Activated CD8-positive, alpha-beta memory T cell treated with anti-CD3 and anti-CD28 coated beads for 24 hours (primary cell): Measurements from ENCODE around the gene CD9.
"Not testable (repeated sequence)": the region's sequence is repeated elsewhere in the genome, so short reads cannot be mapped to it uniquely, and the experiment has no call there.

ENCODE experiments used
- DNase-seq: peaks from one replicate; pipeline ENCODE4 v3.0.0-alpha.2; 2020

The CD9 gene, protein sequence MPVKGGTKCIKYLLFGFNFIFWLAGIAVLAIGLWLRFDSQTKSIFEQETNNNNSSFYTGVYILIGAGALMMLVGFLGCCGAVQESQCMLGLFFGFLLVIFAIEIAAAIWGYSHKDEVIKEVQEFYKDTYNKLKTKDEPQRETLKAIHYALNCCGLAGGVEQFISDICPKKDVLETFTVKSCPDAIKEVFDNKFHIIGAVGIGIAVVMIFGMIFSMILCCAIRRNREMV

GRCh38 chr12:6200256-6201212 lies at the start of gene CD9:
TSS of gene CD9 (plus strand) at chr12:6200400. CDS start at chr12:6200500, 100 bp downstream.
- peak; percentile 79 for DNase-seq

GRCh38 chr12:6154730-6155459 lies 45.3 kb upstream of the CD9 start:
- DNase-seq = no peak

DNA sequence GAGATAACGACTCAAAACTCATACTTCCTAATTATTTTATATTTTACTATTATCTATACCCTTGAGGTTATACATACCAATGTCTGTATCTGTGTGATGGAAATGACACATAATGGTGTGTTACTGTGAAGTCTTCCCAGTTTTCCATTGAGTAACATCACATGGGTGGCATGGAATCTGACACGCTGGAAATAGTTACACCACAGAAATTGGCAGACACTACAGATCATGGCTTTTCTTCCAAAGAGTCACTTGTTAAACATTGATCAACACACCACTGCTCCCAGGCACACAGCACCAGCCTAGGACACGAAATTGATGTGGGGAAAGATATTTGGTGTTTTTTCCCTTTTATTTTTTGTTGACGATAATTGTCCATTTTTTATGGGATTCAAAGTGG lies 42.7 kb upstream of the CD9 start:
- no peak for DNase-seq

- DNase-seq = no peak
Measured at GRCh38 chr12:6158255-6158654, 41.9 kb upstream of the CD9 start.

DNA sequence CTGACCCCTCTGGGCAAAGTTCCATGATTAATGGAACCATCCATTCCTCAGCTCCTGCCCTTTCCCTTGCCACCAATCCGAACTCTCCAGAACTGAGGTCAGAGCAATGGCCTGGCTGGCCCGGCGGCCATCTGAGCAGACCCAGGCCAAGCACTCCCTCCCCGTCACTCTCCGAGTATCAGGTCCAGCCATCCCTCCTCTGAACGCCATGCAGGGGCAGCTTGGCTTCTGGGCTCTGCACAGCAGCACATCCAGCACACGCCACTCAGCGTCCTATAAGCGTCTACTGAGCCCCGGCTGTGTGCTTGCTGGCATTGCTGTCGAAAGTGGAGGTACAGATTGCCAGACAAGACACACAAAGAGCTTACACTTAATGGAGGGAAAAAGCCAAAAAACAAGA lies 41.5 kb upstream of the CD9 start:
- DNase-seq = no peak

DNA sequence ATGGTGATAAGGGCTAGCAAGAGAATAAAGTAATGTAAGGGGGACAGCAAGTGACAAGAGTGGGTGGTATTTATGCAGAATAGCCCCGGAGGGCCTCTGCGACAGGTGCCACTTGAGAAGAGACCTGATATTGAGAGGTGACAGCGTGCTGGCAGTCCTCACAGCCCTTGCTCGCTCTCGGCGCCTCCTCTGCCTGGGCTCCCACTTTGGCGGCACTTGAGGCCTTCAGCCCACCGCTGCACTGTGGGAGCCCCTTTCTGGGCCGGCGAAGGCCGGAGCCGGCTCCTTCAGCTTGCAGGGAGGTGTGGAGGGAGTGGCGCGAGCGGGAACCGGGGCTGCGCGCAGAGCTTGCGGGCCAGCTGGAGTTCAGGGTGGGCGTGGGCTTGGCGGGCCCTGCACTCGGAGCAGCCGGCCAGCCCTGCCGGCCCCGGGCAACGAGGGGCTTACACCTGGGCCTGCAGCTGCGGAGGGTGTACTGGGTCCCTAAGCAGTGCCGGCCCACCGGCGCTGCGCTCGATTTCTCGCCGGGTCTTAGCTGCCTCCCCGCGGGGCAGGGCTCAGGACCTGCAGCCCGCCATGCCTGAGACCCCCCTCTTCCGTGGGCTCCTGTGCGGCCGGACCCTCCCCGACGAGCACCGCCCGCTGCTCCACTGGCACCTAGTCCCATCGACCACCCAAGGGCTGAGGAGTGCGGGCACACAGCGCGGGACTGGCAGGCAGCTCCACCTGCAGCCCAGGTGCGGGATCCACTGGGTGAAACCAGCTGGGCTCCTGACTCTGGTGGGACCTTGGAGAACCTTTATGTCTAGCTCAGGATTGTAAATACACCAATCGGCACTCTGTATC lies 40.8 kb upstream of the CD9 start:
- not testable (repeated sequence) for DNase-seq

GRCh38 chr12:6160049-6160649 lies 40.1 kb upstream of the CD9 start:
- not testable (repeated sequence) for DNase-seq

DNA sequence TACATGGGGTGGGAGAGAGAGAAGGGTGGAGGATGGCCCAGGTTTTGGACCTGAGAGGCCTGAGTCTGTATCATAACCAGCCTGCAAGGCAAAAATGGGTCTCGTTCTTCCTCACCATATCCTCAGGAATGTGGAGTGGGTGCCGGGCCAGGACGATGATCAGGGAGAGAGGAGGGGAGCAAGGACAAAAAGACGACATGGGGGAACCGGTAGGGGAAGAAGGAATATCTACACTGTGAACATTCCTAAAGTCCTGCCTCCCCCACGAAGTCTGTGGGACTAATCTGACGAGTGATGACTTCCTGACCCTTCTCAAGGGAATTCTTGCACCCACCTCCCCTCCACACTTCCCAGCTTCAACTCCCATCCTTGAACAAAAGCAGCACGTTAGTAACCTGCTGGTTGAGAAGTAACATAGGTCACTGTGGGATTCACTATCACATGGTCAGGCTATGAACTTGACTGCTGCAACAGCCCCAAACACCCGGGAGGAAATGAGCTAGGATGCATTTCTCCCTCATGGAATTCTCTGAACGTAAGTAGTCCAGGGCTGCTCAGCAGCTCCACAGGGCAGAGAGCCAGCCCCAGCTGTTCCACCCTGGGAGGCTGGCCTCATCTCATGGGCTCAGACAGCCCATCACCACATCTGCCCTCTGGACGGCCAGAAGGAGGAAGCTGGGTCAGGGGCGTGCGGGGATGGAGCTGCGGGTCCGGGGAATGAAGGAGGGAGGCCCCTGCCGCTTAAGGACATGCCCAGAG lies 38.9 kb upstream of the CD9 start:
- DNase-seq = no peak

- no peak for DNase-seq
Measured at GRCh38 chr12:6163416-6164060, 36.7 kb upstream of the CD9 start.

- no peak for DNase-seq
Measured at GRCh38 chr12:6165395-6165794, 34.8 kb upstream of the CD9 start.

DNA sequence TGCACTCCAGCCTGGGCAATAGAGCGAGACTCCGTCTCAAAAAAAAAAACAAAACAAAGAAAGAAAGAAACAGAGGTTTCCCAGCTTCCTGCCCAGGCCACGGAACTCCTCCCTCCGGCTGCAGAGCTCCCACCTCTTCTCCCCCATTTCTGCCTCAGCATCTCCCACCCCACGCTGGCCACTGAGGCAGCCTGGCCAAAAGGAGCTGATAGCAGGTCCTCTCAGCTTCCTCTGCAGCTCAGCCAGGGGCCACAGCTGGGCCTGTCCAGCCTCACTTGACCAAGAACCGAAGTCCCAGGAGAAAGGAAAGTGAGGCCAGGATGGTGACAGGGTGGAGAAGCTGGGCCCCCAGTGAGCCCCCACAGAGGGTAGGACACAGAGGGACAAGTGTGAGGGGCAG lies 33.4 kb upstream of the CD9 start:
- no peak for DNase-seq

DNA sequence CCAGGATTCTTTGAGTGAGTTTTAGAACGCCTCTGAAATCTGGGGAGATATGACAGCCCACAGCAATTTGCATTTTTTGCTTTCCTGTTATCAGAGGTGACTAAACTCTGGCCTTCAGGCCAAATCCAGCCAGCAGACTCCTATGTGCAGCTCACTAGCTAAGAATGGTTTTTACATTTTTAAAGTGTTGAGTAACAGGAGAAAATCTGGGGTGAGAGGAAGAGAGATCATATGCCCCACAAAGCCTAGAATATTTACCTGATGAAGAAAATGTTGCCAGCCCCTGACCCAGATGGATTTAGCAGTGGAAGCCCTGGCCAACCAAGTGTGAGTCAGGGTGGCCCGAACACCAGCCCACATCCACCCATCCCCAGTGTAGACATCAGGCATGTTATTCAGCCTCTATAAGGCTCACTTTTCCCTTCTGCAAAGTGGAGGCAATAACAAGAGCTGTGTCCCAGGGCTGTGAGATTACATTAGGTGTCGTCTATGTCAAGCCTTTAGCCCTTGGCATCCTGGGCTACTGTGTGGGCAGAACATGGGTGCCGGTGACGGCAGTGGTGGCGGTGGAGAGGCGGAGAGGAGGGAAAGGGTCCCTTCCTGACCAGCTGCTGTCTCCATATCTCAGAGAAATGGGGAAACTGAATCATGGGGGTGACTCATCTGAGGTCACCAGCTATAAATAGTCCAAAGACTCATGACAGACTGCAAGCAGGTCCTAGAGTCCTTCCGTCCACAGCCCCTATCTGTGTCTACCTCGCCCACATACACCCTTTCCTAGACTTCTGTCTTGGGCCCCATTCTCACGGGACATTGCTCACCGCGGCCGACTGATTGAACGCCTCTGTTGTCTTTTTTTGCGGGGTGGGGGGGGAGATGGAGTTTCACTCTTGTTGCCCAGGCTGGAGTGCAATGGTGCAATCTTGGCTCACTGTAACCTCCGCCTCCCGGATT lies 32.6 kb upstream of the CD9 start:
- DNase-seq = peak; percentile 88

DNA sequence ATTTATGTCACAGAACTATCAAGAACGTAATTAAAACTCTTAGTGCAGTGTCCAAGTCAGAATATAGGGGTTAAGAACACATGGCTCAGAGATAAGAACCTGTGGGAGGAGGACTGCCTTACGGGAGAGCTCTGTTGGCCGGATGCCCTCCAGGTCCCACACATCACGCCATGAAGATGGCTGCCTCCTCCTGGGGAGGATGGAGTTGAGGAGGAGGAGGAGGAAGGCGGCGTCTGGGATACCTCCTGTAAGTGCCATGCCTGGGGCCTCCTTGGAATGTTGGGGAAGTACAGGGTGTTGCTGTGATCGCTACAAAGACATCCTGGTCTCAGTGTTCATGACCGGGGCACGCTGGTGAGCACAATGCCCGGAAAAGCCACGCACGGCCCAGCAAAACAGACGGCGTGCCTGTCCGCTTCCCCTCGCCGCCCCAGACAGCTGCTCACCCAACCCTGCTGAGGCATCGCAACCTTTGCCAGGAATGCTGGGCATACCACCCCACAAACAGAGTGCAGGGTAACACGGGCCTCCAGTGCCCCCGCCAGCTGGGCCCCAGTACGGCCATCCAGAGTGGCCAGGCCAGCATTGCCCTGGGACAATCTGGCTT lies 28.7 kb upstream of the CD9 start:
- DNase-seq = no peak

DNA sequence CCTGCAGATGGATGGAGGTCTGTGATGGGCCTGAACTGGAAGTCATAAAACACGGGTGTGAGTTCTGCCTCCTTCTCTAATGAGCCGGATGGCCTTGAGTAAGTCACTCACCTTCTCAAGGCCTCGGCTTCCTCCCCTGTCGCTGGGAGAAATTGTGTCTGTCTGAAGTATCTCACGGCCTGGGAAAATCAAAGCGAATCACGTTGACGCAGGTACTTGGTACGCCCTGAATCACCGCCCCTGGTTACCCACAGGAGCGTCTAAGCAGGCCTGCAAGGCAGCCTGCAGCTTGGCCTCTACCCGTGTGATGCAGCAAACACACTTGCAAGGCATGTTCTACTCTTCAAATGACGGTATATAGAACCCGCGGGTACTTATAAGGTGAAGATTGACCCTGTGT lies 28.1 kb upstream of the CD9 start:
- no peak for DNase-seq

DNA sequence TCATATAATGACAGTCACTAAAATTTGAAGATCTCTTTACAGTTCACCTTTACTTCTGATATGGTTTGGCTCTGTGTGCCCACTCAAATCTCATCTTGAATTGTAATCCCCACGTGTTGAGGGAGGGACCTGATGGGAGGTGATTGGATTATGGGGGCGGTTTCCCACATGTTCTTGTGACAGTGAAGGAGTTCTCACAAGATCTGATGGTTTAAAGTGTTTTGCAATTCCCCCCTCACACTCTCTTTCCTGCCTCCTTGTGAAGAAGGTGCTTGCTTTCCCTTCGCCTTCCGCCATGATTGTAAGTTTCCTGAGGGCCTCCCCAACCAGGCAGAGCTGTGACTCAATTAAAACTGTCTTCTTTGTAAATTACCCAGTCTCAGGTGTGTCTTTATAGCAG lies 27.3 kb upstream of the CD9 start:
- no peak for DNase-seq

DNA sequence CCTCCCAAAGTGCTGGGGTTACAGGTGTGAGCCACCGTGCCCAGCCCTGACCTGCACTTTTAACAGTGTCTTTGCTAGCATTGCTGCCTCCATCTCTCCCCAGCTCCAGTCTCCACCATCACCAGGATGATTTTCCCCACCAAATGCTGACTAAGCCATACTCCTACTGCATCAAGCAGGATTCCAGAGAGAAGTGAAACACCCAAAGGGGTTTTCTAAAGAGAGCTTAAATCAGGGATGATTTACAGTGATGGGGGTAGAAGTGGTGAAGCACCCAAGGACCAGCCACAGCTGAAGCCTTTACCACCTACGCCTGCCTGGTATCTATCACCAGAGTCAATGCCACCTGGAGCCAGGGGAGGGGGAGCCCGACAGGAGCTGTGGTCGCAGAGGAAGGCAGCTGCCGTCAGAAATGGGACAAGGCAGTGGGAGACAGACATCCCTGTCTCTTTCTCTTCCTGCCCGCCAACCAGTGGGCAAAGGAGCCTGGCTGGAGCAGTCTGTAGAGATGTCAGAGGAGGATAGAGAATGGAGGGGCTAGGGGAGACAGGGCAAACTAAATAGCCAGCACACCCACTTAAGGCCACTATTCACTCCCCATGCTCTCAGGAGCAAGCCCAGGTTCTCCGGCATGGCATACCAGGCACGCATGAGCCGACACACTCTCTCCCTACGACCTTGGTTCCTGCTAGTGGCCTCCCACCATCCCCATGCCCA lies 22.4 kb upstream of the CD9 start:
- DNase-seq = no peak

GRCh38 chr12:6178981-6179761 lies 21.0 kb upstream of the CD9 start:
- no peak for DNase-seq
